ENCODE results near the gene ABLIM2. TPM values are rescaled to one million over a fixed set of nuclear protein-coding genes. Genes with fewer than 3 reads are reported as not detected.

Gene ABLIM2
- total and polyA plus RNA-seq, 2 of the 4 experiments (the other 2 are of a cell fraction): under 0.01 to 0.10 TPM

DNA sequence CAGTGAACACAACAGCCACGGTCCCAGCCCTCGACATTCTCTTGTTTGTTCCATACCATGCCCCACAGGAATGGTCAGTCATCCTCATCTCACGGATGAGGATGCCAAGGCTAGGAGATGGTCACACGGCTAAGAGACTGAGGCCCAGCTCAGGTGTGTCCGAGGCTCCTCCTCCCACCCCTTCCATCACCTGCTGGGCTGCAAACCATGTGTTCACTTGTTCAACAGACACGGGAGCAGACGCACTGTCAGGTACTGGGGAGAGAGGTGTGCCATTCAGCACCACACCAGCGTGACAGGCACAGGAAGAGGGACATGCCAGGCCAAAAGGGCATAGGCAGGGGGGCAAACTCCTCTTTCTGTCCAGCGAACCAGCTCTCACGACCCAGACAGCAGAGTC, 45.9 kb downstream of the ABLIM2 start:
- Histone ChIP-seq H3K4me2 (ENCODE audit: low read depth, low read length) (no peak overlapping the region), H3K9me1 (ENCODE audit: insufficient read depth, low read length) (no peaks in the 10 kb centered on the region), H3K4me1 (ENCODE audit: control insufficient read depth, insufficient read depth, low read length) (no peaks in the 10 kb centered on the region), H3K9ac (ENCODE audit: low read depth, low read length) (no peak overlapping the region), H4K8ac (ENCODE audit: low read depth in 2 of 2, low read length in 2 of 2) (no peak overlapping the region), H2BK120ac (ENCODE audit: low read depth, low read length) (no peak overlapping the region), H4K5ac (ENCODE audit: low read depth, low read length) (no peak overlapping the region), H3K23ac (ENCODE audit: low read depth, low read length) (no peak overlapping the region), H3K18ac (ENCODE audit: low read depth, low read length) (no peak overlapping the region), H2BK5ac (ENCODE audit: low read depth, low read length, poor library complexity, severe bottlenecking) (no peak overlapping the region), H2AK9ac (replicated peaks; ENCODE audit: low read depth, low read length, poor library complexity) (peak overlapping the region; percentile 49), H3K4ac (ENCODE audit: low read depth, low read length) (no peak overlapping the region), H2AK5ac (ENCODE audit: low read depth, low read length) (no peak overlapping the region), H4K20me1 (ENCODE audit: insufficient read depth, low read length) (no peaks in the 10 kb centered on the region), H3K27ac (ENCODE audit: insufficient read depth, low read length) (no peak overlapping the region), H3K14ac (replicated peaks; ENCODE audit: low read depth, low read length) (no peak overlapping the region), H2BK15ac (ENCODE audit: low read depth, low read length) (no peak overlapping the region), H4K91ac (ENCODE audit: insufficient read depth, low read depth, low read length) (no peak overlapping the region), H3K4me3 (ENCODE audit: insufficient read depth, low read depth, low read length) (no peak overlapping the region), H3K9me3 (ENCODE audit: control insufficient read depth, insufficient read depth, low read length) (peaks cover 4% of the 10 kb centered on the region), H3K36me3 (ENCODE audit: control insufficient read depth, insufficient read depth, low read length) (no peaks in the 10 kb centered on the region), H3K56ac (ENCODE audit: extremely low read depth, insufficient read depth, low read length) (no peak overlapping the region; the same call in 1 of the 2 replicates), H3K27me3 (ENCODE audit: control insufficient read depth, insufficient read depth, low read length) (peaks cover 53% of the 10 kb centered on the region), H2AFZ (replicated peaks; ENCODE audit: low read length, poor library complexity) (no peak overlapping the region), H2BK20ac (ENCODE audit: low read depth, low read length) (no peak overlapping the region), H3K79me1 (ENCODE audit: low read depth in 1 of 2, low read length in 2 of 2) (no peaks in the 10 kb centered on the region)
- ChIA-PET POLR2A (ENCODE audit: unreplicated experiment) (no interaction called here), CTCF (no interaction called here)
- intact Hi-C loops (cut with micrococcal nuclease): no loop called here
- in situ Hi-C loops (cut with MboI; ENCODE audit: low sequenced_read_pairs): no loop called here
- ATAC-seq (ENCODE audit: low read depth): no peak
- no peak for DNase-seq
- dilution Hi-C loops (cut with HindIII; ENCODE audit: low sequenced_read_pairs, unreplicated experiment): no loop called here
- no TSS peak for BruUV-seq (replicated peaks)
- TF ChIP-seq POLR2A (IDR thresholded peaks at IDR 0.05; ENCODE audit: low read depth, low read length) (no peak), NFE2L2 (IDR thresholded peaks at IDR 0.05; ENCODE audit: low read depth, low read length) (no peak), MAFK (IDR thresholded peaks at IDR 0.05; ENCODE audit: low read depth, low read length) (no peak), CHD1 (IDR thresholded peaks at IDR 0.05; ENCODE audit: low read depth, low read length) (no peak), BHLHE40 (IDR thresholded peaks at IDR 0.05; ENCODE audit: low read depth, low read length) (no peak), SMC3 (IDR thresholded peaks at IDR 0.05; ENCODE audit: low read depth, low read length) (no peak), RAD21 (IDR thresholded peaks at IDR 0.05; ENCODE audit: low read length) (no peak), FOS (IDR thresholded peaks at IDR 0.05; ENCODE audit: low read depth, low read length) (no peak), MXI1 (IDR thresholded peaks at IDR 0.05; ENCODE audit: borderline replicate concordance, low read depth, low read length) (no peak), CEBPB (IDR thresholded peaks at IDR 0.05; ENCODE audit: low read depth, low read length) (no peak), MAZ (IDR thresholded peaks at IDR 0.05; ENCODE audit: borderline replicate concordance, low read depth, low read length) (no peak), RCOR1 (IDR thresholded peaks at IDR 0.05; ENCODE audit: insufficient replicate concordance, low read length) (no peak), RFX5 (IDR thresholded peaks at IDR 0.05; ENCODE audit: low read depth, low read length) (no peak)
- TF ChIP-seq, protein P1, sequence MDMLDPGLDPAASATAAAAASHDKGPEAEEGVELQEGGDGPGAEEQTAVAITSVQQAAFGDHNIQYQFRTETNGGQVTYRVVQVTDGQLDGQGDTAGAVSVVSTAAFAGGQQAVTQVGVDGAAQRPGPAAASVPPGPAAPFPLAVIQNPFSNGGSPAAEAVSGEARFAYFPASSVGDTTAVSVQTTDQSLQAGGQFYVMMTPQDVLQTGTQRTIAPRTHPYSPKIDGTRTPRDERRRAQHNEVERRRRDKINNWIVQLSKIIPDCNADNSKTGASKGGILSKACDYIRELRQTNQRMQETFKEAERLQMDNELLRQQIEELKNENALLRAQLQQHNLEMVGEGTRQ (IDR thresholded peaks at IDR 0.05; ENCODE audit: low read depth, low read length): no peak
- TF ChIP-seq, protein P2, sequence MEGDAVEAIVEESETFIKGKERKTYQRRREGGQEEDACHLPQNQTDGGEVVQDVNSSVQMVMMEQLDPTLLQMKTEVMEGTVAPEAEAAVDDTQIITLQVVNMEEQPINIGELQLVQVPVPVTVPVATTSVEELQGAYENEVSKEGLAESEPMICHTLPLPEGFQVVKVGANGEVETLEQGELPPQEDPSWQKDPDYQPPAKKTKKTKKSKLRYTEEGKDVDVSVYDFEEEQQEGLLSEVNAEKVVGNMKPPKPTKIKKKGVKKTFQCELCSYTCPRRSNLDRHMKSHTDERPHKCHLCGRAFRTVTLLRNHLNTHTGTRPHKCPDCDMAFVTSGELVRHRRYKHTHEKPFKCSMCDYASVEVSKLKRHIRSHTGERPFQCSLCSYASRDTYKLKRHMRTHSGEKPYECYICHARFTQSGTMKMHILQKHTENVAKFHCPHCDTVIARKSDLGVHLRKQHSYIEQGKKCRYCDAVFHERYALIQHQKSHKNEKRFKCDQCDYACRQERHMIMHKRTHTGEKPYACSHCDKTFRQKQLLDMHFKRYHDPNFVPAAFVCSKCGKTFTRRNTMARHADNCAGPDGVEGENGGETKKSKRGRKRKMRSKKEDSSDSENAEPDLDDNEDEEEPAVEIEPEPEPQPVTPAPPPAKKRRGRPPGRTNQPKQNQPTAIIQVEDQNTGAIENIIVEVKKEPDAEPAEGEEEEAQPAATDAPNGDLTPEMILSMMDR (conservative IDR thresholded peaks at IDR 0.05; ENCODE audit: low read depth, low read length): no peak
- 65% methylated on average over 5 of the region's 10 CpGs; no CpG with 5 or more reads in 1 of the 2 experiments for WGBS, 2 experiments (ENCODE audit: extremely low coverage in 2 of 2, insufficient read length in 1 of 2)
